HG02870 (cell line): Measurements from ENCODE around the gene CATSPERE.
"Not testable (repeated sequence)": the region's sequence is repeated elsewhere in the genome, so short reads cannot be mapped to it uniquely, and the experiment has no call there.

Source experiments
- ATAC-seq: cut with Tn5 transposase; IDR thresholded peaks from one replicate; pipeline ENCODE4 v1.9.1; 2021; ENCODE audit warnings: mild to moderate bottlenecking, moderate library complexity; ENCODE audit not compliant: unreplicated experiment

Gene CATSPERE

DNA sequence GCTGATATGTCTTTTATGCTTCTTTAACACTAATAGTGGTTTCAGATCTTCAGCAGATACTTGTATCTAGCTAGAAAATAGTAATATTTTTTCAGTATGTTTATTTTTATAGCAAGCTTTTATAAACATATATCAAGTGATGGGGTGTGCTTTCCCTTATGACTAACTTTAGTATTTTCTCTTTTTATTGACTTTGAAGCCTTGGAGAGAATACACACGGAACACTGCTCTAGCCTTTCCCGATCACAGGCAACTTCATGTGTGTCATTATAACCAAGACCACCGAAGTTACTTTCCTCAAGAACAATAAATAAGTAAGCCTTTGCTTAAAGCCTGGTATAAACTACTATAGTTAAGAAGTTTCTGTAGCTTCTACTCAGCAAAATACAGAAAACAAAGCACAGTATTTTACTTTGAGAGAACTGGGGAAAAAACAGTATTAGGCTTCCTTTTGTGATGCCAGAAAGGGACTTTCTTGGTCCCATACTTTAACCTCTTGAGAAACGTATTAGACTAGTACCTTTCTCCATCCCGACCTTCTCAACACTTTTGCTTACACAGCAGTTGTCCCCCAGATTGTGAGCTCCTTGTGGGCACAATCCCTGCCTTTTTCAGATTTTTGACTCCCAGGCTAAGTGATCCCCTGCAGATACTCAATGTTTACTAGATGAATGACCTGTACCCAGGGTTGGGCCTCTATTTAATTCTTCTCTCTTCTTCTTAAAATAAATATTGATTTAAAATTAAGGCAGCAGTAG is 12.6 kb upstream of the CATSPERE start:
- no peak for ATAC-seq

DNA sequence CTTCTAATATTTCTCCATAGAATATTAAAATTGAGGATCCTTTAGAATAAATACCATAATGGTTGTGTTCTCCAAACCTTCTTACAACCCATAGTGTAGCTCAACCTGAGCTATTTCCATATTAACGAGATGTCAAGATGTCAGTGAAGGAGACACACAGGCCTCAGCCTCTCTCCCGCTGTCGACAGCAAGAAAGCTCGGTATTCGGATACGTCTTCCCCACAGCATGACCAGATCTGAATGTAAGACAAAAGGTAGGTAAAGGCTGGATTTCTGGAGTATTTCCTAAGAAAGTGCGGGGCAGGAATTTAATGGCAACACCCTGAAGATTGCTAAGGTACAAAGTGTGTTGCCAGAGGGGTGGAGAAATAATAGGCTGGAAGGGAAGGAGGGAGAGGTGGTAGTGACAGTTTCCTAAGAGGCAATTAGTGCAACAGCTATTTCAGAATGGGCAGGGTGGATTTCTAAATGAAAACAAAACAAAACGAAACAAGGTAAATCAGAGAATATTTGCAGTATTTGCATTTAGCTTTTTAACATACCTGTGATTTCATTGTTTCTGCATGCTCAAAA is 11.1 kb upstream of the CATSPERE start:
- ATAC-seq = no peak

DNA sequence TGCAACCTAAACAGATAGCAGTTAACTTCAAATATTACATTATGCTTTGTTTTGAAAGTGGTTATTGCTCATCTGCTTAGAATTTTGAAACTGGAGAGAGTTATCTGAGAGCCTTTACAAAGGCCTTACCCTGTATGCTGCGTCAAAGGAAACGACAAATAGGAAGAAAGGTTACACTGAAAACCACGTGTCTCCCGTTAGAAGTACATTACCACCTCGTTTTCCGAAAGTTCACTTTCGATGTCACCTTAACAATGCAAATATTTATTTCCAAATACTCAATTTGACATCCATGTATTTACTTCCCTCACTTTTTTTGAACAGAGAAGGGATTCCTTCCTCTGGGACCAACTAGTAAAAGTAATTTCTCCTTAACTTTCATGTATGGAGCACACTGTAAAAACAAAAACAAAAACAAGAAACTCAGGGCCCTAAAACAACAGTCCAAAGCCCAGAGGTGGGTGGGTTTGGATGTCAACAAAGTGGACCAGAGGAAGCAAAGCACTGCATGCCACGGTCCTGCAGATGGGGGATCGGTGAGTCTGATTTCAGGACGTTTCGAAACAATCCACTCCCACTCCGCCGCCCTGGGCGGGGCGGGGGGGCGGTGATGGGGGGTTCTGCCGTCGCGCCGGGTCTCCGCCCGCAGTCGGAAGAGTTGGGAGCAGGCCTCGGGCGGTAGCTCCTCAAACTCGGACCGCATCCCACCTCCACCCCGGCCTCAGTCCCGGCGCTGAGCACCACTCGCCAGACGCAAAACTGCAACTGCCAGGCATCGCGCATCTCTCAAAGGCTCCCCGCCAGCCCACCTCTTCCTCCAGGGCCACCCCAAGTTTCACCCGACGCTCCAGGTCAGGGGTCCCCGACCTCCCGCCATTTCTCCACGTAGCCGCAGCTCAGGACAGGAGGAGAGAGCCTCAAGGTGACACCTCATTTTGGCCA is 10.2 kb upstream of the CATSPERE start:
- ATAC-seq = peak; percentile 10

DNA sequence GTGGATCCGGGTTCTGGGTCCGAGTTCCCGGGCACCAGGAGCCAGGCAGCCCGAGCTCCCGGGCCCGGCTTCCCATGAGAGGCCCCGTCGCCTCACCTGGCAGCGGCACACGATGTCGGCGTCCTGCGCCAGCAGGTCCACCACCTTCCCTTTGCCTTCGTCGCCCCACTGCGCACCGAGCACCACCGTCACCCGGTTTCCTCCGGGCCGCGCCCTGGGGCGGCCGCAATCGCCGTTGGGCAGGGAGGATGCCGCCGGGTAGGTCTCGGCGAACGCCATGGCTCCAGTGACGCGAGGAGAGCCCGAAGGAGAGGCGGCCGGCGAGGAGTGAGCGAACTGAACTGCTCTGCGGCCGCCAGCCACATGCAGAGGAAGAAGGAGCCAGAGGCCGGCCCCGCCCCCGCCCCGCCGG is 9.5 kb upstream of the CATSPERE start, which contains the start of gene ADSS2:
TSS of gene ADSS2 (minus strand) at position 371 of the 412 bp plus-strand sequence. CDS start at position 279, 92 bp downstream.
- no peak for ATAC-seq

DNA sequence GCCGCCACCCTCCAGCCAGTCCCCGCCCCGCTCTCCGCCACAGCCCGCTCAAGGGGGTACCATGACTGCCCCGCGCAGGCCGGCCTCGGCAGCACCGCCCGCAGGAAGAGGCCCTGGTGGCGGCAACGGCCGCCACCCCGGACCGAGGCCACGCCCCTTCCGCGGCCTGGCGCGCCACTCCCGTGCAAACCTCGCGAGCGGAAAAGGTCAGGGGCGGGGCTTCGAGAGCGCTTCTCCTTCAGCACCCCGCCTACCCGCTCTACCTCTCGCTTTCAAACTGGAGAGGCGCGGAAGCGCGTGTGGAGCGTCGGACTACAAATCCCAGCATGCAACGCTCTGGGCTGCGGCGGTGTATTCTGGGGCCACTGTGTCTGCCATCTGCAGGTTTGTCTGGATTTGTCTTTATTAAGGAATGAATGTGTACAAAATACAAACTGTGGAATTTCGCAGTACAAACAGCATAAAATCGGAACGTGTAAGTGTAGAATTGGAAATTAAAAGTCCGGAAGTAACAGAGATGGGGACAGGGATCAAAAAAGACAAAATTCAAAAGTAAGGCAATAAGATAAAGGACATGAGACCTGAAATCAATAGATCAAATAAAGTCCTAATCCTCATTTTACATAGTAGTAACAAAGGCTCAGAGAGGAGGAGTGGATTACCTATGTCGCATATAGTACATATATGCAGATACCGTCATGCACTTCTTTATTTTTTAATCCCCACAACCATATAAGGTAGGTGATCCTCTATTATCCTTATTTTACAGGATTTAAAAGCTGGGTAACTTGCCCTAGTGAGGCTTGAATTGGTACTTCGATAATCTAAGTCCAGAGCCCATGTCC is 8.9 kb upstream of the CATSPERE start:
- peak; percentile 90 for ATAC-seq

DNA sequence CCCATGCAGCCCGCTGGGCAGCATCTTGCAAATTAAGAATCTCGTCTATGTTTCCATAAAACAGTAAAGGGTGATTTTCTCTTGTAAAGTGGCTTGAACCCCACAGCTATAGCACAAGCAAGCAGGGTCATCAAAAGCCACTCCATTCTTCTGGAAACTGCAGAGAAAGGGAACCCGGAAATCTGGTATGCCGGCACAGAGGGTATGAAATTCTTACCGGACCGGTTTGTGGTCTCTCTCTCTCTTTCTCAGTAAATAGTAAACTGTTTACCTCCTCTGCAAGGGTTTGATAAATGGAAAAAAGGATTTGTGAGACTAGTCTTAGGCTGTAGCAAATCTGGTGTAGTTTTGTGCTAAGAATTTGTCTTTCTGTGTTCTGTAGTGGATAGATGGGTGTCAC is 6.7 kb upstream of the CATSPERE start:
- no peak for ATAC-seq

DNA sequence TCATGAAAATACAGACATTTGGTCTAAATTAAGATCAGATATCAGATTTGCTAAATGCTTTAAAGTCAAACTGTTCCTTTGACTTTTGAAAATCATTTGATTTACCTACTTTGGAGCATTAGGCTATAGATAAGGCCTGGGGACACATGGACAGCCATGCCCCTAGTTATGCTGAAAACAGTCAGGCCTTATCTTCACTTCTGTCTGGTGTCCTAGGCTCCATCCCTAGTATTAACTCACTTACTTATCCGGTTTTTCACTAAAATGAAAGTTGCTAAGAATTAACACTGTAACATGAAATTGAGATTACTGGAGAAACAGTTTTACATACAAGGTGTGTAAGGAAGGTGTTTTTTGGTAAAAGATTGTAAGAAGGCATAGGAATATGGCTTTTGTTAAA is 4.5 kb upstream of the CATSPERE start:
- ATAC-seq = no peak

DNA sequence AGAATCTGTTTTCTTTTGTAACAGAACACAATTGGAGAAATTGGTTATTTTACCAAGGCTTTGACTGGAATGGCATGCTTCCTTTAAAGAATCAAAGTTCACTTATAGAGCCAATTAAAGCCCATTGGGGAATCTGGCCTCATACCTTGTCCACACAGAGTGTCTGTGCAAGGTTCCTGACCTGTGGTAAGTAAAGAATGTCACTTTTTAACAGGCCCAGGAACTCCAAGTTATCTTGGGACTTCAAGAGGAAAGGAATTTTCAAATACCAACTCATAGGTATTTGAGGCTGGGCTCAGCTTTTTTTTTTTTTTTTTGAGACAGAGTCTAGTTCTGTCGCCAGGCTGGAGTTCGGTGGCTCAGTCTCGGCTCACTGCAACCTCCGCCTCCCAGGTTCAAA is 2.3 kb upstream of the CATSPERE start:
- ATAC-seq = no peak

DNA sequence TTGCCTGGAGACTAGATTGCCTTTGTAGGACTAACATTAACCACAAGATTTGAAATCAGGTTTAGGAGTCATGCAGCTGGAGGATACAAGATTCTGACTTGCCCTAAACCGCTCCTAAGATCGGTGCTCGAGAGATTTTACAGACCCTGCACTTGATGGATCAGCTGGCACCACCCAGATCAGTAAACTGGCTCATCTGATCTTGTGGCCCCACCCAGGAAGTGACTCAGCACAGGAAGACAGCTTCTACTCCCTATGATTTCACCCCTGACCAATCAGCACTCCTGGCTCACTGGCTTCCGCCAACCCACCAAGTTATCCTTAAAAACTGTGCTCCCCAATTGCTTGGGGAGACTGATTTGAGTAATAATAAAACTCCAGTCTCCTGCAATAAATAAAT is 876 bp upstream of the CATSPERE start:
- no peak for ATAC-seq

DNA sequence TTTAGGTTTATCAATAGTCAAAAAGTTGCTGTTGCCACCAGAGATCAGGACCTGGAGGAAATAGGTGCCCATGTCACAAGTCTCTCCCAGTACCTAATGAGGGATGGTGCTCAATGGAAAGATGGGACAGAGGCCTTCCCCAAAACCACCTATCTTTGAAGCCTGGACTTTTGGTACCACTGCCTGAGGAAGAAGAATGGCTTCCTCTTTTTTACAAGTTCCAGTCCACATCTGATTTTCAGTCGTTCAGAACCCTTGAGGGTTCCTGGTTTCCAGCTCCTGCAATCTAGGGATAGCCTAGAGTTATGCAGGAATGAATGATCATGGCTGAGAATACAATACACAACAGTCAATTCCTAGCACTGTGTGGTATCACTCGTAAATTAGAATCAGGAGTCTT is 5.7 kb downstream of the CATSPERE start:
- ATAC-seq = no peak

DNA sequence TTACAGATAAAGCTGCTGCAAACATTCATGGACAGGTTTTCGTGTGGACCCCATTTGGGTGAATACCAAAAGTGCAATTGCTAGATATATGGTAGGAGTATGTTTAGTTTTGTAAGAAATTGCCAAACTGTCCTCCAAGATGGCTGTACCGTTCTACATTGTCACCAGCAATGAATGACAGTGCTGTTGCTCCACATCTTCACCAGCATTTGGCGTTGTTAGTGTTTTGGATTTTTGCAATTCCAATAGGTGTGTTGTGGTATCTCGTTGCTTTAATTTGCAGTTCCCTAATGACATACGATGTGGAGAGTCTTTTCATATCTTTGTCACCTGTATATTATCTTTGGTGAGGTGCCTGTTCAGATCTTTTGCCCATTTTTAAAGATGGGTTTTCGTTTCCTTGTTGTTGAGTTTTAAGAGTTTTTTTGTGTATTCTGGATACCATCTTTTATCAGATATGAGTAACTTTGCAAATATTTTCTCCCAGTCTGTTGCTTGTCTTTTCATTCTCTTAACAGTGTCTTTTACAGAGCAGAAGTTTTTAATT is 12.1 kb downstream of the CATSPERE start:
- no peak for ATAC-seq

DNA sequence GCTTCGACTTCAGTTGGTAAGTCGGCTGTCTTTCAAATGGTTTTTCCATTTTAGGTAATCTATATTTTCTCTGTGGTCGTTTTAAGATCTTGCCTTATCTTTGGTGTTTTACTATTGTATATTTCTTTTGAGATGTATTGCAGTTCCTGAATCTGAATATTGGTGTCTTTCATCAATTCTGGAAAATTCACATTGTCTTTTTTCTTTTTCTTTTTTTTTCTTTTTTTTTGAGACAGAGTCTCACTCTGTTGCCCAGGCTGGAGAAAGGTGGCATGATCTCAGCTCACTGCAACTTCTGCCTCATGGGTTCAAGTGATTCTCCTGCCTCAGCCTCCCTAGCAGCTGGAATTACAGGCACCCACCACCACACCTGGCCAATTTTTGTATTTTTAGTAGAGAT is 23.9 kb downstream of the CATSPERE start:
- ATAC-seq = not testable (repeated sequence)

DNA sequence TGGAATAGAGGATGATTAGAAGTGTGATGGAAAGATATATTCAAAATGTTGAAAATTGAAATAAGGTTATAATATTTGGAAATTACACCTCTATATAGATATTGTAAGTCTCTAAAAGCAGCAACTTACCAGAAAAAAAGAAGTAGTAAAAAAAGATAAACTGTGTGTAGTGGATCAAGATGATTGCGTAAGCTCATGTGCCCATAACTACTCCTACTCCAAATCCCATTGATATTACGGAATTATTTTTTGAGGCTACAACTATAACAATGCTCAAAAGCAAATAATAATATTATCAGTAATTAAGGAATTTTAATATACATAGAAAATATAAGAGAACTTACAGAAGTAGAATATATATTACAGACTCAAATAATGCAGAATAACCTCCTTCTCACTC is 33.6 kb downstream of the CATSPERE start:
- ATAC-seq = no peak

DNA sequence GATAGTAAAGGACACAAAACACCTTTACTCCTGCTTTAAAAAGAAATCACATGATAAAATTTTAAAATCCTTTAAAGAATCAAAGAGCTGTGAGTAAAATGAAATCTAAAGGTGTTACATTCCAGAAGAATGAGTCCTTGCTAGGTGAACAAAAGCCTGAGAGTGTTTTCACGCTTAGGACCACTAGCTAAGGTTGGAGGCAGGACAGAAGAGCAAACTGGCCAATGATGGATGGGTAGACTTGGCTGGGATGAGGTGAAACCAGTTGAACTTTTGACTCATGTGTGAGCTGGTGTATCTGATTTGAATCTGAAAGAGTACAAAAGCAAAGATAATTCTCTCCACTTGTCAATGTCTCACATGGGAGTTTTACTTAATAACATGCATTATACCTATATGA is 35.1 kb downstream of the CATSPERE start:
- ATAC-seq = no peak

DNA sequence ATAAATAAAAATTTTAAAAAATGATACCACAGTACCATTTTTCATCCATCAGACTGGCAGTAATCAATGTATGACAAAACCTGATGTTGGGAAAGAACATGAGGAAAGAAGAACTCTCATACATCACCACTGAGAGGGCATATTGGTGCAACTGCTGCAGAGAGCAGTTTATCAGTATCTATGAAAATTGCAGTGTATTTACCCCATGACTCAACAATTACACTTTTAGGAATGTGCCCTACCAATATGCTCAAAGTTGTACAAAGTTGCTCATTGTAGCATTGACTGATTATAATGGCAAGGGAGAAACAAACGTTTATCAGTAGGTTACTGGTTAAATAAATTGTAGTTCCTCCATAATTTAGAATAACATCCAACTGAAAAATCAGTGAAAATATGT is 36.7 kb downstream of the CATSPERE start:
- ATAC-seq = no peak

DNA sequence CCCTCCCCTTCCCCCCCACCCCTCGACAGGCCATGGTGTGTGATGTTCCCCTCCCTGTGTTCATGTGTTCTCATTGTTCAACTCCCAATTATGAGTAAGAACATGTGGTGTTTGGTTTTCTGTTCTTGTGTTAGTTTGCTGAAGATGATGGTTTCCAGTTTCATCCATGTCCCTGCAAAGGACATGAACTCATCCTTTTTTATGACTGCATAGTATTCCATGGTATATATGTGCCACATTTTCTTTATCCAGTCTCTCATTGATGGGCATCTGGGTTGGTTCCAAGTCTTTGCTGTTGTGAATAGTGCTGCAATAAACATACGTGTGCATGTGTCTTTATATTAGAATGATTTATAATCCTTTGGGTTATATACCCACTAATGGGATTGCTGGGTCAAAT is 38.4 kb downstream of the CATSPERE start:
- ATAC-seq = not testable (repeated sequence)

DNA sequence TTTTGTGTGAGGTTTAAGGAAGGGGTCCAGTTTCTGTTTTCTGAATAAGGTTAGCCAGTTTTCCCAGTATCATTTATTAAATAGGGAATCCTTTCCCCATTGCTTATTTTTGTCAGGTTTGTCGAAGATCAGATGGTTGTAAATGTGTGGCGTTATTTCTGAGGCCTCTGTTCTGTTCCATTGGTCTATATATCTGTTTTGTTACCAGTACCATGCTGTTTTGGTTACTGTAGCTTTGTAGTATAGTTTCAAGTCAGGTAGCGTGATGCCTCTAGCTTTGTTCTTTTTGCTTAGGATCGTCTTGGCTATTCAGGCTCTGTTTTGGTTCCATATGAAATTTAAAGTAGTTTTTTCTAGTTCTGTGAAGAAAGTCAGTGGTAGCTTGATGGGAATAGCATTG is 39.4 kb downstream of the CATSPERE start:
- ATAC-seq = not testable (repeated sequence)

DNA sequence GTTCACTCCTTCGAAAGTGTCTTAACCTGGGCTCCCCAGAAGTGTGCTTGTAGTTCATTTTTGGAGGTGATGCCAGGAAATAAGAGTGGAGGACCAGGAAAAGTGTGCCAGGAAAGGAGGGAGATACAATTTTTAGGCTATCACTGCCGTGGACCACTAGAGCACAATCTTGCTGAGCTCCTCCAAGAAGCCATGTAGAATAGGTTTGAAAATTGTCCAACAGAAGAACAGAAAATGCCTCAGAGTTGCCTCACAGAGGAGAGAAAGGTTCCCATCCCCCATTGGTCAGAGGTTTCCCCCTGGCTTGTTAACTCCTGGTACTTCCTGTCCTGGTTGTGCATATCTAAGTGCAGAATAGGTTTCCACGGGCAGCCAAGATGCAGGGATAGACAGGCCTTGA is 41.6 kb downstream of the CATSPERE start:
- ATAC-seq = no peak

DNA sequence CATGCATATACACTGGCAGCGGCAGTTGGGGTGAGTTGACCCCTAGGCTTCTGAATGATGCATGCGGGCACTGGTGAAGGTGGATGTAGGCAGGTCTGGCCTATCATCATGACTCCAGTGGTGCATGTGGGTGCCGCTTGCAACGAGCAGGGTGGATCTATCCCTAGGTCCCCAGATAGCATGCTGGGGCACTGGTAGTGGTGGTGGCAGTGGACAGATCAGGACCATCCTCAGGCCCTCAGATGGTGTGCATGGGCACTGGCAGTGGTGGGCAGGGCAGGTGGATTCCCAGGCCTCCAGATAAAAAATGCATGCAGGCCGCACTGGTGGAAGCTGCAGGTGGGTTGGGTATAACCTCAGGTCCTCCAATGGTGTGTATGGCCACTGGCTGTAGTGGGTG is 52.4 kb downstream of the CATSPERE start:
- no peak for ATAC-seq

DNA sequence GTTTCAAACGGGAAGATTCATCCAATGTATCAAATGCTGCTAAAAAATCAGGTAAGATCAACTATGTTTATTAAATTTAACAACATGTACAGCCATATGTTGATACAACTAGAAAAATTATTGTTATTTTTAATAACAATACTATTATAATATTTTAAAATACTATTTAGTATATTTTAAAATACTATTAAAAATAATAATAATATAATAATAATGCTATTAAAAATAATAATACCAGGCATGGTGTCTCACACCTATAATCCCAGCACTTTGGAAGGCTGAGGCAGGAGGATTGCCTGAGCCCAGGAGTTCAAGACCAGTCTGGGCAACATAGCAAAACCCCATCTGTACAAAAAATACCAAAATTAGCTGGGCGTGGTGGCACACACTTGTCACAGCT is 54.6 kb downstream of the CATSPERE start:
- no peak for ATAC-seq
